HEK293 (cell line): ENCODE results near the gene RALA.

Experiments used
- CTCF ChIA-PET: fragments of 350-600 bp; formaldehyde crosslinking; extraction: SDS; loops from one replicate; lab custom pipeline; 2021; ENCODE audit warnings: antibody characterized with exemption; lab: Yijun Ruan, JAX
- POLR2A ChIA-PET: fragments of 300-600 bp; formaldehyde crosslinking; extraction: SDS; loops from one replicate; lab custom pipeline; 2020; ENCODE audit warnings: antibody characterized with exemption, inconsistent platforms; lab: Yijun Ruan, JAX
- H3K27ac ChIP-seq: fragments of 200-500 bp; sonication (Bioruptor generic); 2 replicates; pipeline ENCODE4 v1.5.1; 2014; ENCODE audit warnings: low read depth, low read length, control low read depth, inconsistent platforms; ENCODE audit errors: extremely low read depth
- H3K36me3 ChIP-seq, 2 experiments: fragments of 200-500 bp in 1 of 2; sonication (Bioruptor generic) in 1 of 2; 1 replicate in 1 of 2; 2 replicates in 1 of 2; pipeline ENCODE4 v1.5.1; 2014 to 2017; ENCODE audit warnings: inconsistent platforms in 2 of 2, low read length in 2 of 2; ENCODE audit not compliant: control insufficient read depth in 2 of 2, insufficient read depth in 1 of 2
- H3K4me1 ChIP-seq: fragments of 200-500 bp; sonication (Bioruptor generic); 2 replicates; pipeline ENCODE4 v1.5.1; 2014; ENCODE audit warnings: mild to moderate bottlenecking, low read length, inconsistent platforms; ENCODE audit not compliant: control insufficient read depth, insufficient read depth
- H3K4me3 ChIP-seq: 2 replicates; pipeline ENCODE4 v1.5.1; 2011; ENCODE audit warnings: low read depth, mild to moderate bottlenecking, control low read depth, low read length, moderate library complexity
- H3K9me3 ChIP-seq: fragments of 200-500 bp; sonication (Bioruptor generic); 2 replicates; pipeline ENCODE4 v1.5.1; 2014; ENCODE audit warnings: low read depth, low read length, inconsistent platforms; ENCODE audit not compliant: control insufficient read depth, insufficient read depth
- BCL11B ChIP-seq: fragments of 450-650 bp; formaldehyde crosslinking; IDR thresholded peaks from 2 replicates; pipeline ENCODE4 v1.5.1; 2016; ENCODE audit warnings: low read depth, missing biosample characterization, missing genetic modification characterization
- GLIS1 ChIP-seq: fragments of 450-650 bp; formaldehyde crosslinking; IDR thresholded peaks from 2 replicates; pipeline ENCODE4 v1.5.1; 2016; ENCODE audit warnings: missing biosample characterization, missing genetic modification characterization
- GLIS2 ChIP-seq: fragments of 450-650 bp; formaldehyde crosslinking; IDR thresholded peaks from 2 replicates; pipeline ENCODE4 v1.5.1; 2016; ENCODE audit warnings: missing biosample characterization, missing genetic modification characterization
- HOXD13 ChIP-seq: sonication (generic); formaldehyde crosslinking; IDR thresholded peaks from 2 replicates; pipeline ENCODE4 v1.8.0; 2022; ENCODE audit warnings: missing genetic modification reagents, borderline replicate concordance
- KLF10 ChIP-seq: fragments of 450-650 bp; IDR thresholded peaks from 2 replicates; pipeline ENCODE4 v1.5.1; 2018; ENCODE audit warnings: missing biosample characterization, mild to moderate bottlenecking, missing genetic modification characterization
- SCRT2 ChIP-seq: fragments of 450-650 bp; formaldehyde crosslinking; IDR thresholded peaks from 2 replicates; pipeline ENCODE4 v1.5.1; 2016; ENCODE audit warnings: missing biosample characterization, missing genetic modification characterization
- YY2 ChIP-seq: fragments of 450-650 bp; formaldehyde crosslinking; IDR thresholded peaks from 2 replicates; pipeline ENCODE4 v1.5.1; 2016; ENCODE audit warnings: missing biosample characterization, missing genetic modification characterization
- ZBTB1 ChIP-seq: fragments of 450-650 bp; formaldehyde crosslinking; IDR thresholded peaks from 2 replicates; pipeline ENCODE4 v1.5.1; 2016; ENCODE audit warnings: missing biosample characterization, missing genetic modification characterization
- ZBTB48 ChIP-seq: fragments of 450-650 bp; formaldehyde crosslinking; IDR thresholded peaks from 2 replicates; pipeline ENCODE4 v1.5.1; 2016; ENCODE audit warnings: missing biosample characterization, missing genetic modification characterization
- ZEB2 ChIP-seq: fragments of 450-650 bp; formaldehyde crosslinking; IDR thresholded peaks from 2 replicates; pipeline ENCODE4 v1.5.1; 2016; ENCODE audit warnings: missing biosample characterization, missing genetic modification characterization
- ZIC2 ChIP-seq: fragments of 450-650 bp; formaldehyde crosslinking; IDR thresholded peaks from 2 replicates; pipeline ENCODE4 v1.5.1; 2016; ENCODE audit warnings: missing biosample characterization, missing genetic modification characterization
- ZNF16 ChIP-seq: fragments of 450-650 bp; formaldehyde crosslinking; IDR thresholded peaks from 2 replicates; pipeline ENCODE4 v1.5.1; 2016; ENCODE audit warnings: low read depth, missing biosample characterization, missing genetic modification characterization
- ZNF223 ChIP-seq: fragments of 450-650 bp; formaldehyde crosslinking; IDR thresholded peaks from 2 replicates; pipeline ENCODE4 v1.5.1; 2016; ENCODE audit warnings: missing biosample characterization, missing genetic modification characterization
- ZNF239 ChIP-seq: fragments of 450-650 bp; formaldehyde crosslinking; IDR thresholded peaks from 2 replicates; pipeline ENCODE4 v1.5.1; 2016; ENCODE audit warnings: missing biosample characterization, missing genetic modification characterization
- ZNF292 ChIP-seq: fragments of 450-650 bp; formaldehyde crosslinking; IDR thresholded peaks from 2 replicates; pipeline ENCODE4 v1.5.1; 2016; ENCODE audit warnings: low read depth, missing biosample characterization, missing genetic modification characterization, borderline replicate concordance
- ZNF311 ChIP-seq: fragments of 450-650 bp; formaldehyde crosslinking; IDR thresholded peaks from 2 replicates; pipeline ENCODE4 v1.5.1; 2017; ENCODE audit warnings: missing biosample characterization, missing genetic modification characterization, borderline replicate concordance
- ZNF416 ChIP-seq: fragments of 450-650 bp; formaldehyde crosslinking; IDR thresholded peaks from 2 replicates; pipeline ENCODE4 v1.5.1; 2016; ENCODE audit warnings: missing biosample characterization, missing genetic modification characterization
- ZNF48 ChIP-seq: fragments of 450-650 bp; formaldehyde crosslinking; IDR thresholded peaks from 2 replicates; pipeline ENCODE4 v1.5.1; 2016; ENCODE audit warnings: missing biosample characterization, missing genetic modification characterization
- ZNF561 ChIP-seq: fragments of 450-650 bp; IDR thresholded peaks from 2 replicates; pipeline ENCODE4 v1.5.1; 2018; ENCODE audit warnings: missing biosample characterization, missing genetic modification characterization, borderline replicate concordance
- ZNF629 ChIP-seq: fragments of 450-650 bp; formaldehyde crosslinking; IDR thresholded peaks from 2 replicates; pipeline ENCODE4 v1.5.1; 2017; ENCODE audit warnings: missing biosample characterization, missing genetic modification characterization
- ZNF777 ChIP-seq: fragments of 450-650 bp; formaldehyde crosslinking; IDR thresholded peaks from 2 replicates; pipeline ENCODE4 v1.5.1; 2017; ENCODE audit warnings: missing biosample characterization, missing genetic modification characterization, borderline replicate concordance
- ZNF785 ChIP-seq: fragments of 450-650 bp; formaldehyde crosslinking; IDR thresholded peaks from 2 replicates; pipeline ENCODE4 v1.5.1; 2016; ENCODE audit warnings: missing biosample characterization, missing genetic modification characterization
- ZNF837 ChIP-seq: fragments of 450-650 bp; formaldehyde crosslinking; IDR thresholded peaks from 2 replicates; pipeline ENCODE4 v1.5.1; 2016; ENCODE audit warnings: missing biosample characterization, missing genetic modification characterization
- ZSCAN16 ChIP-seq: fragments of 450-650 bp; formaldehyde crosslinking; IDR thresholded peaks from 2 replicates; pipeline ENCODE4 v1.5.1; 2016; ENCODE audit warnings: missing biosample characterization, missing genetic modification characterization
- ZSCAN30 ChIP-seq: fragments of 450-650 bp; IDR thresholded peaks from 2 replicates; pipeline ENCODE4 v1.5.1; 2018; ENCODE audit warnings: missing biosample characterization, mild to moderate bottlenecking, missing genetic modification characterization, moderate library complexity
- TF ChIP-seq, protein P1 (sequence below): fragments of 450-650 bp; formaldehyde crosslinking; IDR thresholded peaks from 2 replicates; pipeline ENCODE4 v1.5.1; 2017; ENCODE audit warnings: missing biosample characterization, missing genetic modification characterization
- TF ChIP-seq, protein P2 (sequence below): fragments of 450-650 bp; formaldehyde crosslinking; IDR thresholded peaks from 2 replicates; pipeline ENCODE4 v1.5.1; 2016; ENCODE audit warnings: missing biosample characterization, missing genetic modification characterization, borderline replicate concordance

The RALA gene

DNA sequence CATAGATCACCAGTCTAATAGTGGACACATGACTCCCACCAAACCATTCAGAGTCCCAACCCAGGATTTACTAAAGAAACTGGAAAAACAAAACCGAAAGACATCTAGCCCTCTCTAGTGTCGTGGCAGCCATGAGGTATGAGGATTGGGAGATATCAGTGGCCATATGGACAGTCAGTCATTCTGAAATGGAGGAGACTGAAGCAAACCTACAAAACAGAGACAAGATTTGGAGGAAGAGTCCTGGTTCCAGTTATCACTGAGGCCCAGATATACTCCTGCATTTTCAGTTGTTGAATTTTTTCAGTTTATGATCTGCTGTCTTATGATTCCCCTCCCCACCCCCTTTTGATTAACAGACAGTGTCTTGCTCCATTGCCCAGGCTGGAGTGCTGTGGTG lies 9.1 kb upstream of the RALA start (continued):
- TF ChIP-seq, protein P1, sequence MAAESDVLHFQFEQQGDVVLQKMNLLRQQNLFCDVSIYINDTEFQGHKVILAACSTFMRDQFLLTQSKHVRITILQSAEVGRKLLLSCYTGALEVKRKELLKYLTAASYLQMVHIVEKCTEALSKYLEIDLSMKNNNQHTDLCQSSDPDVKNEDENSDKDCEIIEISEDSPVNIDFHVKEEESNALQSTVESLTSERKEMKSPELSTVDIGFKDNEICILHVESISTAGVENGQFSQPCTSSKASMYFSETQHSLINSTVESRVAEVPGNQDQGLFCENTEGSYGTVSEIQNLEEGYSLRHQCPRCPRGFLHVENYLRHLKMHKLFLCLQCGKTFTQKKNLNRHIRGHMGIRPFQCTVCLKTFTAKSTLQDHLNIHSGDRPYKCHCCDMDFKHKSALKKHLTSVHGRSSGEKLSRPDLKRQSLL (tag by site-specific recombination) = no peak
- no peak for TF ChIP-seq ZIC2 (tag by site-specific recombination)
- no peak for TF ChIP-seq ZSCAN30
- TF ChIP-seq ZNF16 (tag by site-specific recombination) = no peak
- TF ChIP-seq, all 188 proteins: peak for 0

DNA sequence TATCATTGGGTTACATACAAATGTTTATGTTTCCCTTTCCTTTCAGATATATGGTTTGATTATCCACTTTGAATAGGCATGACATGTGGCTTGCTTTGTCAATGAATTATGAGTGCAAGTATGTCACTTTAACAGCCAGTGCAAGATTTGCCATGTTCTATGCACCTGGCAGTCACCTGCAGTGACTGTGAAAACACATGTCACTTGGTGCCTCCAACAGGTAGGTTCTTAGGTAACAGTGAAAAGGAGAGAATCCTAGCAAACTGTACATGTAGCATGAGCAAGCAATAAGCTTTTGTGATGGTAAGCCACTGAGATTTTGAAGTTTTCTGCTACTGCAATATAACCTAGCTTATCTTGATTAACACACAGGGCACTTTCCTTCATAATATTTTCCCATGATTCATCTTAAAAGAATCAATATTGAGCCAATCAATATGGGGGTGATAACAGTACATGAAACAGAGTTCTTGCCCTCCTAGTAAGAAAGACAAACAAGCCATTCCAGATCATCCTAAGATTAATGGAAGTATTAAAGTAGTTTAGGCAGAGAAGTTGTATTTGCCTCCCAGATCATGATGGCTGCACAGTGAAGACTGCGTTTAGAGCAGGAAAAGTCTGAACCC lies 7.9 kb upstream of the RALA start:
- CTCF ChIA-PET = interaction anchor here (0.6 to 3.1 kb wide), 4 partner anchors 35 to 130 kb away, joined by 4 to 9 read pairs (median 5); no protein-coding TSS in a partner anchor
- H3K9me3 ChIP-seq = no peaks in the 10 kb centered on the region
- TF ChIP-seq ZBTB1 (no peak), ZEB2 (peak; percentile 45), ZNF416 (tag by site-specific recombination) (no peak), ZNF48 (tag by site-specific recombination) (no peak), ZNF292 (tag by site-specific recombination) (no peak), GLIS2 (tag by site-specific recombination) (no peak), HOXD13 (CRISPR knock-in tag) (no peak), ZNF311 (tag by site-specific recombination) (no peak), ZNF629 (peak; percentile 45; the same call in 1 of the 2 replicates), GLIS1 (tag by site-specific recombination) (no peak), ZNF561 (tag by site-specific recombination) (no peak), ZSCAN16 (tag by site-specific recombination) (no peak), ZNF785 (tag by site-specific recombination) (no peak), BCL11B (tag by site-specific recombination) (no peak), KLF10 (tag by site-specific recombination) (no peak), ZNF239 (no peak), SCRT2 (peak; percentile 83)

DNA sequence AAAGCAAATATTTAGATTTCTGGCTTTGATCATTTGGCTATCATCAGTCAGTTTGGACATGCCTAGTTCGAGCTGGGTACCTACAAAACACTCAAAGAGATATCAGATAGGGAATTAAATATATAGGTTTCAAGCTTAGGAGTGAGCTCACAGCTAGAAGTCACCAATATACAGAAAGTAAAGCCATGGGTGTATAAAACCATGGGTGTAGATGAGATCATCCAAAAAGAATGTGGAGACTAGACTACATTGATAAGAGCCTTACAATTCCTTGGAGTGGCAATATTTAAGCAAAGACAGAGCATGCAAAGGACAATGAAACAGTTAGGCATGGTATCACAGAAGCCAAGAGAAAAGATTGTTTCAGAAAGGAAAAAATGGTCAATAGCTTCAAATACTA lies 7.2 kb upstream of the RALA start:
- ChIA-PET POLR2A (no interaction called here), CTCF (interaction anchor here (1.5 to 3.1 kb wide), 2 partner anchors 35 to 37 kb away, joined by 4 to 9 read pairs; no protein-coding TSS in a partner anchor)
- Histone ChIP-seq H3K9me3 (no peaks in the 10 kb centered on the region), H3K4me1 (no peaks in the 10 kb centered on the region), H3K4me3 (no peak overlapping the region), H3K36me3 (no peaks in the 10 kb centered on the region), H3K27ac (no peak overlapping the region)
- TF ChIP-seq ZNF777 (tag by site-specific recombination) (no peak), YY2 (no peak), ZNF223 (no peak), ZBTB48 (tag by site-specific recombination) (no peak), ZNF837 (tag by site-specific recombination) (no peak)
- TF ChIP-seq, protein P2, sequence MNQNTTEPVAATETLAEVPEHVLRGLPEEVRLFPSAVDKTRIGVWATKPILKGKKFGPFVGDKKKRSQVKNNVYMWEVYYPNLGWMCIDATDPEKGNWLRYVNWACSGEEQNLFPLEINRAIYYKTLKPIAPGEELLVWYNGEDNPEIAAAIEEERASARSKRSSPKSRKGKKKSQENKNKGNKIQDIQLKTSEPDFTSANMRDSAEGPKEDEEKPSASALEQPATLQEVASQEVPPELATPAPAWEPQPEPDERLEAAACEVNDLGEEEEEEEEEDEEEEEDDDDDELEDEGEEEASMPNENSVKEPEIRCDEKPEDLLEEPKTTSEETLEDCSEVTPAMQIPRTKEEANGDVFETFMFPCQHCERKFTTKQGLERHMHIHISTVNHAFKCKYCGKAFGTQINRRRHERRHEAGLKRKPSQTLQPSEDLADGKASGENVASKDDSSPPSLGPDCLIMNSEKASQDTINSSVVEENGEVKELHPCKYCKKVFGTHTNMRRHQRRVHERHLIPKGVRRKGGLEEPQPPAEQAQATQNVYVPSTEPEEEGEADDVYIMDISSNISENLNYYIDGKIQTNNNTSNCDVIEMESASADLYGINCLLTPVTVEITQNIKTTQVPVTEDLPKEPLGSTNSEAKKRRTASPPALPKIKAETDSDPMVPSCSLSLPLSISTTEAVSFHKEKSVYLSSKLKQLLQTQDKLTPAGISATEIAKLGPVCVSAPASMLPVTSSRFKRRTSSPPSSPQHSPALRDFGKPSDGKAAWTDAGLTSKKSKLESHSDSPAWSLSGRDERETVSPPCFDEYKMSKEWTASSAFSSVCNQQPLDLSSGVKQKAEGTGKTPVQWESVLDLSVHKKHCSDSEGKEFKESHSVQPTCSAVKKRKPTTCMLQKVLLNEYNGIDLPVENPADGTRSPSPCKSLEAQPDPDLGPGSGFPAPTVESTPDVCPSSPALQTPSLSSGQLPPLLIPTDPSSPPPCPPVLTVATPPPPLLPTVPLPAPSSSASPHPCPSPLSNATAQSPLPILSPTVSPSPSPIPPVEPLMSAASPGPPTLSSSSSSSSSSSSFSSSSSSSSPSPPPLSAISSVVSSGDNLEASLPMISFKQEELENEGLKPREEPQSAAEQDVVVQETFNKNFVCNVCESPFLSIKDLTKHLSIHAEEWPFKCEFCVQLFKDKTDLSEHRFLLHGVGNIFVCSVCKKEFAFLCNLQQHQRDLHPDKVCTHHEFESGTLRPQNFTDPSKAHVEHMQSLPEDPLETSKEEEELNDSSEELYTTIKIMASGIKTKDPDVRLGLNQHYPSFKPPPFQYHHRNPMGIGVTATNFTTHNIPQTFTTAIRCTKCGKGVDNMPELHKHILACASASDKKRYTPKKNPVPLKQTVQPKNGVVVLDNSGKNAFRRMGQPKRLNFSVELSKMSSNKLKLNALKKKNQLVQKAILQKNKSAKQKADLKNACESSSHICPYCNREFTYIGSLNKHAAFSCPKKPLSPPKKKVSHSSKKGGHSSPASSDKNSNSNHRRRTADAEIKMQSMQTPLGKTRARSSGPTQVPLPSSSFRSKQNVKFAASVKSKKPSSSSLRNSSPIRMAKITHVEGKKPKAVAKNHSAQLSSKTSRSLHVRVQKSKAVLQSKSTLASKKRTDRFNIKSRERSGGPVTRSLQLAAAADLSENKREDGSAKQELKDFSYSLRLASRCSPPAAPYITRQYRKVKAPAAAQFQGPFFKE (tag by site-specific recombination) = no peak
- TF ChIP-seq, protein P1 (tag by site-specific recombination) = no peak

More for the DNA sequence above, 7.9 kb upstream of the RALA start:
- no peak overlapping the region for H3K27ac ChIP-seq
- no peaks in the 10 kb centered on the region for H3K4me1 ChIP-seq
- no peaks in the 10 kb centered on the region for H3K36me3 ChIP-seq
- POLR2A ChIA-PET = interaction anchor here (0.7 kb wide), 1 partner anchor 8 kb away, joined by 3 read pairs; the partner anchor contains the start of gene RALA
- no peak overlapping the region for H3K4me3 ChIP-seq
